B cell (primary cell): Measurements from ENCODE around the gene ADH1C.

ENCODE experiments used
- CTCF ChIP-seq: fragments of 200-600 bp; IDR thresholded peaks from one replicate; pipeline ENCODE4 v1.8.0; 2022; ENCODE audit warnings: antibody characterized with exemption, mild to moderate bottlenecking
- EZH2 ChIP-seq: IDR thresholded peaks from 2 replicates; pipeline ENCODE4 v1.6.1; 2012; ENCODE audit warnings: borderline replicate concordance, low read depth, mild to moderate bottlenecking, moderate library complexity, low read length; ENCODE audit not compliant: insufficient read depth, poor library complexity, severe bottlenecking

- no peak for TF ChIP-seq CTCF
- TF ChIP-seq EZH2: no peak
Measured at GRCh38 chr4:99334880-99335279, 17.7 kb downstream of the ADH1C start.
